HepG2 (cell line): ENCODE data around the gene MRPL14. TPM values are rescaled to one million over a fixed set of nuclear protein-coding genes. Genes with fewer than 3 reads are reported as not detected.

Experiments
- ATAC-seq: fragments of 200-7000 bp; cut with Tn5 transposase; 3 replicates; pipeline ENCODE4 v1.9.1; 2020; ENCODE audit warnings: mild to moderate bottlenecking, moderate library complexity
- BruUV-seq: library from RNA; stranded (reverse); fragments of 400-500 nt; replicated peaks from 2 replicates; lab custom pipeline; 2021; lab: Mats Ljungman, UMichigan
- CTCF ChIA-PET: fragments of 300-600 bp; formaldehyde crosslinking; extraction: SDS; loops from one replicate; lab custom pipeline; 2021; ENCODE audit warnings: low total read pairs, inconsistent platforms, low intra/inter-chr PET ratio; lab: Yijun Ruan, JAX
- POLR2A ChIA-PET: fragments of 350-600 bp; sonication (Branson Sonifier 250); formaldehyde crosslinking; loops from one replicate; lab custom pipeline; 2020; ENCODE audit warnings: antibody characterized with exemption, inconsistent platforms; lab: Yijun Ruan, JAX
- DNase-seq: peaks from one replicate; pipeline ENCODE4 v3.0.0-alpha.2; 2015; ENCODE audit warnings: low spot score
- FAIRE-seq: peaks from 3 replicates; lab custom pipeline; 2011; peaks lifted over from hg19 to GRCh38; lab: Jason Lieb, UNC
- H2AFZ ChIP-seq: one replicate; pipeline ENCODE4 v1.6.1; 2011; ENCODE audit warnings: low read length, inconsistent platforms
- H3K27ac ChIP-seq: fragments of 300-600 bp; 3 replicates; pipeline ENCODE4 v1.8.0; 2011; ENCODE audit warnings: mixed run types, mild to moderate bottlenecking, mixed read lengths, low read length, inconsistent platforms; ENCODE audit not compliant: insufficient read depth; ENCODE audit errors: extremely low read length
- H3K27me3 ChIP-seq, 2 experiments: fragments of 200-600 bp in 1 of 2; 2 replicates in 1 of 2; 3 replicates in 1 of 2; pipeline versions ENCODE4 v1.6.0 to v1.8.0; 2011; ENCODE audit warnings: low read length in 2 of 2, mild to moderate bottlenecking in 2 of 2, moderate library complexity in 2 of 2, inconsistent platforms in 1 of 2; ENCODE audit not compliant: insufficient read depth in 2 of 2, control insufficient read depth in 1 of 2
- H3K36me3 ChIP-seq, 2 experiments: fragments of 200-600 bp in 1 of 2; replicated peaks in 1 of 2; 2 replicates in 1 of 2; 3 replicates in 1 of 2; pipeline versions ENCODE4 v1.5.1 to v1.8.0; 2011; ENCODE audit warnings: low read length in 2 of 2, inconsistent platforms in 1 of 2; ENCODE audit not compliant: insufficient read depth in 2 of 2, control insufficient read depth in 1 of 2
- H3K4me1 ChIP-seq: 2 replicates; pipeline ENCODE4 v1.5.1; 2012; ENCODE audit warnings: low read length, inconsistent platforms; ENCODE audit not compliant: insufficient read depth
- H3K4me2 ChIP-seq: 2 replicates; pipeline ENCODE4 v1.6.0; 2011; ENCODE audit warnings: low read depth, low read length, inconsistent platforms
- H3K4me3 ChIP-seq, 3 experiments: fragments of 200-600 bp in 1 of 3; sonication (generic), shearing (Covaris generic) in 1 of 3; replicated peaks in 1 of 3; 2 replicates each; pipeline ENCODE4 v1.5.1; 2011 to 2016; ENCODE audit warnings: low read length in 3 of 3, inconsistent platforms in 2 of 3, low read depth in 2 of 3, mild to moderate bottlenecking in 2 of 3, control low read depth in 1 of 3, mixed read lengths in 1 of 3; ENCODE audit not compliant: insufficient read depth in 1 of 3
- H3K79me2 ChIP-seq: one replicate; pipeline ENCODE4 v1.6.1; 2011; ENCODE audit warnings: low read length, inconsistent platforms; ENCODE audit not compliant: insufficient read depth
- H3K9ac ChIP-seq: 2 replicates; pipeline ENCODE4 v1.6.0; 2011; ENCODE audit warnings: mild to moderate bottlenecking, low read depth, low read length, inconsistent platforms; ENCODE audit not compliant: insufficient read depth
- H3K9me3 ChIP-seq: 2 replicates; pipeline ENCODE4 v1.5.1; 2012; ENCODE audit warnings: mild to moderate bottlenecking, low read length
- H4K20me1 ChIP-seq: 2 replicates; pipeline ENCODE4 v1.6.0; 2011; ENCODE audit warnings: inconsistent platforms, mild to moderate bottlenecking, low read length, moderate library complexity; ENCODE audit not compliant: insufficient read depth
- AFF4 ChIP-seq: sonication (generic); formaldehyde crosslinking; IDR thresholded peaks from 2 replicates; pipeline ENCODE4 v1.4.0; 2020; ENCODE audit warnings: missing genetic modification reagents
- AGO1 ChIP-seq: fragments of 200-400 bp; formaldehyde crosslinking; IDR thresholded peaks from 2 replicates; pipeline ENCODE4 v1.6.1; 2017; ENCODE audit warnings: mild to moderate bottlenecking, low read depth, low read length, moderate library complexity; ENCODE audit not compliant: poor library complexity, severe bottlenecking
- CENPBD1 ChIP-seq: sonication (generic); formaldehyde crosslinking; IDR thresholded peaks from 2 replicates; pipeline ENCODE4 v1.8.0; 2022; ENCODE audit warnings: missing genetic modification reagents, low read depth, mild to moderate bottlenecking, borderline replicate concordance
- CREB3 ChIP-seq: sonication (generic); formaldehyde crosslinking; IDR thresholded peaks from 2 replicates; pipeline ENCODE4 v1.5.0; 2020; ENCODE audit warnings: missing genetic modification reagents
- MED1 ChIP-seq: sonication (generic); formaldehyde crosslinking; IDR thresholded peaks from 2 replicates; pipeline ENCODE4 v1.4.0; 2020; ENCODE audit warnings: missing genetic modification reagents
- SMAD1 ChIP-seq: sonication (generic); formaldehyde crosslinking; IDR thresholded peaks from 2 replicates; pipeline ENCODE4 v1.4.0; 2020; ENCODE audit warnings: missing genetic modification reagents, low read depth, mild to moderate bottlenecking, borderline replicate concordance
- SP4 ChIP-seq: sonication (generic); formaldehyde crosslinking; IDR thresholded peaks from 2 replicates; pipeline ENCODE4 v1.8.1; 2023; ENCODE audit warnings: mild to moderate bottlenecking, missing genetic modification reagents
- TAF15 ChIP-seq: fragments of 200-400 bp; formaldehyde crosslinking; IDR thresholded peaks from one replicate; pipeline ENCODE4 v1.6.1; 2018; ENCODE audit warnings: mild to moderate bottlenecking, low read depth, low read length; ENCODE audit not compliant: poor library complexity, severe bottlenecking
- TCF12 ChIP-seq, 2 experiments: fragments of 450-650 bp in 1 of 2; sonication (generic) in 1 of 2; formaldehyde crosslinking in 1 of 2; IDR thresholded peaks; 2 replicates each; pipeline versions ENCODE4 v1.6.1 to v1.8.0; 2017 to 2022; ENCODE audit warnings: antibody characterized with exemption in 1 of 2, mild to moderate bottlenecking in 1 of 2, missing genetic modification reagents in 1 of 2, moderate library complexity in 1 of 2
- TFDP1 ChIP-seq: IDR thresholded peaks from 2 replicates; pipeline ENCODE4 v1.6.1; 2016; ENCODE audit warnings: missing compliant biosample characterization, missing genetic modification reagents, borderline replicate concordance
- YEATS2 ChIP-seq: sonication (generic); formaldehyde crosslinking; IDR thresholded peaks from 2 replicates; pipeline ENCODE4 v1.4.0; 2020; ENCODE audit warnings: missing genetic modification reagents, borderline replicate concordance
- ZNF367 ChIP-seq: sonication (generic); formaldehyde crosslinking; IDR thresholded peaks from 2 replicates; pipeline ENCODE4 v1.4.0; 2020; ENCODE audit warnings: missing genetic modification reagents, borderline replicate concordance
- ZNF576 ChIP-seq: sonication (generic); formaldehyde crosslinking; IDR thresholded peaks from 2 replicates; pipeline ENCODE4 v1.4.0; 2020; ENCODE audit warnings: mild to moderate bottlenecking, missing genetic modification reagents
- whole genome bisulfite sequencing: methylation state at CpG from one replicate; pipeline ENCODE4 v1.1.6; 2017; ENCODE audit warnings: low lambda C conversion rate; 5-methylcytosine and 5-hydroxymethylcytosine counted together
- in situ Hi-C: cut with HindIII; loops from 2 replicates; pipeline ENCODE4 v1.10.0; 2017; ENCODE audit warnings: low pct_unique_long_range_greater_than_20kb; ENCODE audit not compliant: extremely low pct_ligation_motif_present
- intact Hi-C: fragments of 100-400 bp; cut with micrococcal nuclease; formaldehyde crosslinking; loops from one replicate; pipeline ENCODE4 v1.10.0; 2022; ENCODE audit not compliant: unreplicated experiment
- polyA plus RNA-seq, 8 experiments: library from polyadenylated mRNA; depleted of rRNA in 3 of 8; stranded (reverse) in 7 of 8; unstranded in 1 of 8; fragments of >200 nt; fragmentation: Illumina TruSeq in 4 of 8; extraction: Trizol in 4 of 8; gene quantifications; 2 replicates each; pipeline versions ENCODE4 v1.2.1 to v1.2.3, GENCODE V29; 2011 to 2016; ENCODE audit warnings: low read depth in 4 of 8, missing spikeins in 1 of 8, mixed read lengths in 1 of 8; ENCODE audit not compliant: insufficient read depth in 1 of 8
- total RNA-seq, 5 experiments: library from RNA; depleted of rRNA; stranded (reverse); fragments of >200 nt; fragmentation: Illumina TruSeq; extraction: Trizol; gene quantifications; 2 replicates each; pipeline ENCODE4 v1.2.3, GENCODE V29; 2016; ENCODE audit warnings: low read depth in 1 of 5

The MRPL14 gene
- total and polyA plus RNA-seq, 2 of the 13 experiments (the other 11 are each of a cell fraction or from before 2014, with no cell fraction given), result 157 to 178 TPM

- H3K27ac ChIP-seq, result no peak overlapping the region
- ATAC-seq (peak; percentile 31), DNase-seq (peak; percentile 54), FAIRE-seq (no peak)
- H3K9ac ChIP-seq, result no peak overlapping the region
- H3K9me3 ChIP-seq, result no peaks in the 10 kb centered on the region
- WGBS, result 72% methylated on average over 11 of the region's 13 CpGs
- H3K4me1 ChIP-seq, result peaks cover 75% of the 10 kb centered on the region
- H2AFZ ChIP-seq, result no peak overlapping the region
- H4K20me1 ChIP-seq, result no peaks in the 10 kb centered on the region
- no peaks in the 10 kb centered on the region for H3K36me3 ChIP-seq
- H3K27me3 ChIP-seq, result no peaks in the 10 kb centered on the region
- intact Hi-C loops (no loop called here), in situ Hi-C loops (no loop called here)
- POLR2A ChIA-PET, result interaction anchor here (0.7 to 0.9 kb wide), 2 partner anchors 10 to 199 kb away, joined by 3 read pairs; no protein-coding TSS in a partner anchor
- H3K79me2 ChIP-seq, result no peaks in the 10 kb centered on the region
- H3K4me3 ChIP-seq, result no peak overlapping the region
- CTCF ChIA-PET, result no interaction called here
- peak overlapping the region; percentile 4; the same call in 1 of the 2 replicates for H3K4me2 ChIP-seq
- BruUV-seq, result no TSS peak
- TF ChIP-seq SP4 (CRISPR knock-in tag) (no peak), ZNF576 (no peak; the same call in 1 of the 2 replicates), ZNF367 (CRISPR knock-in tag) (no peak), TAF15 (no peak), YEATS2 (CRISPR knock-in tag) (0 out of 2 replicates have a peak, but pooled peaks have one; percentile 29), TFDP1 (CRISPR knock-in tag) (no peak), AFF4 (no peak), CREB3 (CRISPR knock-in tag) (no peak), TCF12 (IDR thresholded peaks at IDR 0.05) (no peak), TCF12 (CRISPR knock-in tag; IDR thresholded peaks at IDR 0.05) (no peak), AGO1 (peak; percentile 75), MED1 (no peak), SMAD1 (CRISPR knock-in tag) (no peak), CENPBD1 (CRISPR knock-in tag) (no peak)
These were observed 42.8 kb downstream of the MRPL14 start for GRCh38 chr6:44084231-44085014.
